ENCODE results near the gene DPM3.

DPM3 gene

GRCh38 chr1:155145491-155145890 is 5.2 kb upstream of the DPM3 start:
- DNase-seq (ENCODE audit: low read depth) = no peak
- in situ Hi-C loops (cut with HindIII; ENCODE audit: low sequenced_read_pairs) = no loop called here
- H3K4me3 ChIP-seq (ENCODE audit: low read depth, low read length) = no peak overlapping the region
- no peak for TF ChIP-seq CTCF (IDR thresholded peaks at IDR 0.05; ENCODE audit: low read depth, low read length, missing control alignments)

- TF ChIP-seq CTCF (IDR thresholded peaks at IDR 0.05; ENCODE audit: low read depth, low read length, missing control alignments) = no peak
- no peak for DNase-seq (ENCODE audit: low read depth)
- H3K4me3 ChIP-seq (ENCODE audit: low read depth, low read length) = no peak overlapping the region
- in situ Hi-C loops (cut with HindIII; ENCODE audit: low sequenced_read_pairs) = no loop called here
Measured at GRCh38 chr1:155141749-155142148, 1.4 kb upstream of the DPM3 start.

- TF ChIP-seq CTCF (IDR thresholded peaks at IDR 0.05; ENCODE audit: low read depth, low read length, missing control alignments) = no peak
- H3K4me3 ChIP-seq (ENCODE audit: low read depth, low read length) = peak overlapping the region; percentile 79
- in situ Hi-C loops (cut with HindIII; ENCODE audit: low sequenced_read_pairs) = no loop called here
- no peak for DNase-seq (ENCODE audit: low read depth)
Measured at GRCh38 chr1:155140630-155140953, 261 bp upstream of the DPM3 start.

- in situ Hi-C loops (cut with HindIII; ENCODE audit: low sequenced_read_pairs) = no loop called here
- H3K4me3 ChIP-seq (ENCODE audit: low read depth, low read length) = peak overlapping the region; percentile 57
- no peak for DNase-seq (ENCODE audit: low read depth)
- TF ChIP-seq CTCF (IDR thresholded peaks at IDR 0.05; ENCODE audit: low read depth, low read length, missing control alignments) = no peak
Measured at GRCh38 chr1:155137154-155137949, 3.0 kb downstream of the DPM3 start.

GRCh38 chr1:155136748-155137147 is 3.6 kb downstream of the DPM3 start:
- in situ Hi-C loops (cut with HindIII; ENCODE audit: low sequenced_read_pairs) = no loop called here
- H3K4me3 ChIP-seq (ENCODE audit: low read depth, low read length) = peak overlapping the region; percentile 57
- DNase-seq (ENCODE audit: low read depth) = no peak
- no peak for TF ChIP-seq CTCF (IDR thresholded peaks at IDR 0.05; ENCODE audit: low read depth, low read length, missing control alignments)

GRCh38 chr1:155135415-155136028 is 4.8 kb downstream of the DPM3 start, which contains the start of gene SLC50A1:
Gene SLC50A1 (plus strand): TSS chr1:155135852. CDS start chr1:155135912, 60 bp downstream.
- no peak for TF ChIP-seq CTCF (IDR thresholded peaks at IDR 0.05; ENCODE audit: low read depth, low read length, missing control alignments)
- in situ Hi-C loops (cut with HindIII; ENCODE audit: low sequenced_read_pairs) = no loop called here
- peak within 1 kb of the TSS; percentile 57 for H3K4me3 ChIP-seq (ENCODE audit: low read depth, low read length)
- peak; percentile 82 for DNase-seq (ENCODE audit: low read depth)

All from astrocyte of the cerebellum (primary cell).